NB4 (cell line): ENCODE measurements around the gene TTC9C.

ENCODE experiments used
- DNase-seq: peaks from one replicate; pipeline ENCODE4 v3.0.0; 2010; ENCODE audit warnings: low read depth
- H3K4me3 ChIP-seq: one replicate; pipeline ENCODE4 v1.5.1; 2011; ENCODE audit warnings: mild to moderate bottlenecking, low read depth, low read length, moderate library complexity
- CTCF ChIP-seq: IDR thresholded peaks from one replicate; pipeline ENCODE4 v1.5.1; 2012; ENCODE audit warnings: low read depth, low read length
- MAX ChIP-seq: IDR thresholded peaks from 2 replicates; pipeline ENCODE4 v1.6.1; 2011; ENCODE audit warnings: low read depth, low read length
- MYC ChIP-seq: IDR thresholded peaks from 2 replicates; pipeline ENCODE4 v1.6.1; 2011; ENCODE audit warnings: low read depth, low read length
- POLR2A ChIP-seq: IDR thresholded peaks from 2 replicates; pipeline ENCODE4 v1.6.1; 2011; ENCODE audit warnings: mild to moderate bottlenecking; ENCODE audit not compliant: insufficient read length; ENCODE audit errors: extremely low read depth

The TTC9C gene

GRCh38 chr11:62787005-62787759, 58.9 kb downstream of the TTC9C start, which contains the start of gene TMEM179B:
TMEM179B (plus strand) TSS chr11:62787402; CDS start chr11:62787432, 30 bp downstream.
- TF ChIP-seq MAX = peak; percentile 76
- TF ChIP-seq POLR2A = peak; percentile 99
- TF ChIP-seq MYC = no peak; the same call in none of the 2 replicates
- TF ChIP-seq CTCF = peak; percentile 69

More at GRCh38 chr11:62787005-62787759, 58.9 kb downstream of the TTC9C start, which contains the start of gene TMEM179B:
- peak within 1 kb of the TSS; percentile 99 for H3K4me3 ChIP-seq
- DNase-seq = peak; percentile 100
